Hepatocyte (in vitro differentiated cells): ENCODE measurements around the gene TAOK3.

Source experiments
- EZH2 ChIP-seq: fragments of 200-600 bp; sonication (generic); IDR thresholded peaks from 2 replicates; pipeline ENCODE4 v1.6.1; 2016; ENCODE audit warnings: antibody characterized with exemption, mild to moderate bottlenecking, borderline replicate concordance
- TF ChIP-seq, protein P1 (sequence below): fragments of 200-600 bp; sonication (generic); IDR thresholded peaks from 2 replicates; pipeline ENCODE4 v1.5.1; 2016; ENCODE audit warnings: antibody characterized with exemption, mild to moderate bottlenecking; ENCODE audit not compliant: poor library complexity

- TF ChIP-seq, protein P1, sequence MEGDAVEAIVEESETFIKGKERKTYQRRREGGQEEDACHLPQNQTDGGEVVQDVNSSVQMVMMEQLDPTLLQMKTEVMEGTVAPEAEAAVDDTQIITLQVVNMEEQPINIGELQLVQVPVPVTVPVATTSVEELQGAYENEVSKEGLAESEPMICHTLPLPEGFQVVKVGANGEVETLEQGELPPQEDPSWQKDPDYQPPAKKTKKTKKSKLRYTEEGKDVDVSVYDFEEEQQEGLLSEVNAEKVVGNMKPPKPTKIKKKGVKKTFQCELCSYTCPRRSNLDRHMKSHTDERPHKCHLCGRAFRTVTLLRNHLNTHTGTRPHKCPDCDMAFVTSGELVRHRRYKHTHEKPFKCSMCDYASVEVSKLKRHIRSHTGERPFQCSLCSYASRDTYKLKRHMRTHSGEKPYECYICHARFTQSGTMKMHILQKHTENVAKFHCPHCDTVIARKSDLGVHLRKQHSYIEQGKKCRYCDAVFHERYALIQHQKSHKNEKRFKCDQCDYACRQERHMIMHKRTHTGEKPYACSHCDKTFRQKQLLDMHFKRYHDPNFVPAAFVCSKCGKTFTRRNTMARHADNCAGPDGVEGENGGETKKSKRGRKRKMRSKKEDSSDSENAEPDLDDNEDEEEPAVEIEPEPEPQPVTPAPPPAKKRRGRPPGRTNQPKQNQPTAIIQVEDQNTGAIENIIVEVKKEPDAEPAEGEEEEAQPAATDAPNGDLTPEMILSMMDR = no peak
- TF ChIP-seq EZH2 = no peak
Observed at GRCh38 chr12:118127867-118128266, 244.8 kb downstream of the TAOK3 start.
